H9 (cell line): ENCODE results near the gene ISY1. TPM values are rescaled to one million over a fixed set of nuclear protein-coding genes. Genes with fewer than 3 reads are reported as not detected.
"Not testable (repeated sequence)": the region's sequence is repeated elsewhere in the genome, so short reads cannot be mapped to it uniquely, and the experiment has no call there.

Experiments
- DNase-seq: peaks from one replicate; pipeline ENCODE4 v3.0.0-alpha.2; 2017
- H2AFZ ChIP-seq: one replicate; pipeline ENCODE4 v1.6.1; 2013; ENCODE audit warnings: mild to moderate bottlenecking, low read length, control low read depth, moderate library complexity
- H2AK5ac ChIP-seq: 2 replicates; pipeline ENCODE4 v1.6.1; 2013; ENCODE audit warnings: low read length, control low read depth, mixed read lengths; ENCODE audit not compliant: insufficient read length
- H2BK120ac ChIP-seq: one replicate; pipeline ENCODE4 v1.6.1; 2013; ENCODE audit warnings: low read depth, mild to moderate bottlenecking, low read length, control low read depth, inconsistent platforms; ENCODE audit not compliant: poor library complexity, severe bottlenecking
- H2BK12ac ChIP-seq: 2 replicates; pipeline ENCODE4 v1.6.1; 2013; ENCODE audit warnings: low read length, control low read depth, mixed read lengths, low read depth; ENCODE audit not compliant: insufficient read length
- H2BK15ac ChIP-seq: 2 replicates; pipeline ENCODE4 v1.6.1; 2013; ENCODE audit warnings: low read depth, low read length, control low read depth
- H2BK20ac ChIP-seq: one replicate; pipeline ENCODE4 v1.6.1; 2013; ENCODE audit warnings: low read depth, mild to moderate bottlenecking, low read length, control low read depth, inconsistent platforms; ENCODE audit not compliant: poor library complexity, severe bottlenecking
- H2BK5ac ChIP-seq: 2 replicates; pipeline ENCODE4 v1.6.1; 2013; ENCODE audit warnings: low read length, control low read depth, mixed read lengths; ENCODE audit not compliant: insufficient read length
- H3K14ac ChIP-seq: 2 replicates; pipeline ENCODE4 v1.6.1; 2013; ENCODE audit warnings: low read length, control low read depth; ENCODE audit not compliant: insufficient read depth
- H3K18ac ChIP-seq: 2 replicates; pipeline ENCODE4 v1.6.1; 2013; ENCODE audit warnings: low read depth, mild to moderate bottlenecking, mixed read lengths, low read length, control low read depth; ENCODE audit not compliant: insufficient read length
- H3K23ac ChIP-seq: 2 replicates; pipeline ENCODE4 v1.6.1; 2013; ENCODE audit warnings: low read length, control low read depth, mixed read lengths, low read depth; ENCODE audit not compliant: insufficient read length
- H3K23me2 ChIP-seq: 2 replicates; pipeline ENCODE4 v1.6.1; 2013; ENCODE audit warnings: low read depth, mild to moderate bottlenecking, mixed read lengths, low read length, control low read depth; ENCODE audit not compliant: insufficient read length, poor library complexity, severe bottlenecking
- H3K27ac ChIP-seq: 2 replicates; pipeline ENCODE4 v1.5.1; 2013; ENCODE audit warnings: low read length, control low read depth, mixed read lengths, low read depth; ENCODE audit not compliant: insufficient read length
- H3K27me3 ChIP-seq: 2 replicates; pipeline ENCODE4 v1.6.1; 2013; ENCODE audit warnings: low read length, control low read depth, inconsistent platforms; ENCODE audit not compliant: insufficient read depth
- H3K4ac ChIP-seq: 2 replicates; pipeline ENCODE4 v1.6.1; 2013; ENCODE audit warnings: low read depth, mild to moderate bottlenecking, control low read depth, inconsistent platforms, low read length, moderate library complexity
- H3K4me1 ChIP-seq: 2 replicates; pipeline ENCODE4 v1.6.1; 2013; ENCODE audit warnings: low read length, control low read depth, inconsistent platforms; ENCODE audit not compliant: insufficient read depth
- H3K4me2 ChIP-seq: 2 replicates; pipeline ENCODE4 v1.6.1; 2013; ENCODE audit warnings: low read length, control low read depth, mixed read lengths; ENCODE audit not compliant: insufficient read length, insufficient read depth
- H3K56ac ChIP-seq: 2 replicates; pipeline ENCODE4 v1.6.1; 2013; ENCODE audit warnings: low read depth, mild to moderate bottlenecking, mixed read lengths, low read length, control low read depth; ENCODE audit not compliant: insufficient read length
- H3K79me1 ChIP-seq: 2 replicates; pipeline ENCODE4 v1.6.1; 2013; ENCODE audit warnings: low read depth, mild to moderate bottlenecking, moderate library complexity, low read length, control low read depth, inconsistent platforms; ENCODE audit not compliant: insufficient read depth, poor library complexity, severe bottlenecking
- H3K79me2 ChIP-seq: 2 replicates; pipeline ENCODE4 v1.6.1; 2013; ENCODE audit warnings: low read length, control low read depth, inconsistent platforms; ENCODE audit not compliant: insufficient read depth
- H3K9ac ChIP-seq: 2 replicates; pipeline ENCODE4 v1.6.1; 2013; ENCODE audit warnings: low read length, control low read depth, mixed read lengths; ENCODE audit not compliant: insufficient read length; ENCODE audit errors: extremely low read depth
- H3K9me3 ChIP-seq: one replicate; pipeline ENCODE4 v1.6.1; 2013; ENCODE audit warnings: low read depth, low read length, inconsistent platforms; ENCODE audit not compliant: control insufficient read depth
- H3T11ph ChIP-seq: one replicate; pipeline ENCODE4 v1.6.1; 2013; ENCODE audit warnings: mild to moderate bottlenecking, low read length, control low read depth, inconsistent platforms
- H4K20me1 ChIP-seq: one replicate; pipeline ENCODE4 v1.6.1; 2013; ENCODE audit not compliant: control insufficient read depth, insufficient read length, insufficient read depth
- H4K5ac ChIP-seq: 2 replicates; pipeline ENCODE4 v1.6.1; 2013; ENCODE audit warnings: low read depth, mild to moderate bottlenecking, mixed read lengths, low read length, control low read depth; ENCODE audit not compliant: insufficient read length
- H4K8ac ChIP-seq: replicated peaks from 2 replicates; pipeline ENCODE4 v1.6.1; 2013; ENCODE audit warnings: low read length, control low read depth, mixed read lengths, low read depth; ENCODE audit not compliant: insufficient read length
- H4K91ac ChIP-seq: 2 replicates; pipeline ENCODE4 v1.6.1; 2013; ENCODE audit warnings: low read depth, mild to moderate bottlenecking, moderate library complexity, mixed read lengths, low read length, control low read depth; ENCODE audit not compliant: insufficient read length
- H3K27ac Mint-ChIP-seq, 3 experiments: 2 replicates in 2 of 3; 3 replicates in 1 of 3; pipeline ENCODE4 v1.8.0; 2020 to 2021; ENCODE audit warnings: mixed read lengths in 3 of 3, mild to moderate bottlenecking in 1 of 3, moderate library complexity in 1 of 3
- H3K27me3 Mint-ChIP-seq: 2 replicates; pipeline ENCODE4 v1.8.0; 2021; ENCODE audit warnings: low read depth, mild to moderate bottlenecking, moderate library complexity, mixed read lengths
- H3K36me3 Mint-ChIP-seq, 3 experiments: 2 replicates in 2 of 3; 3 replicates in 1 of 3; pipeline ENCODE4 v1.8.0; 2020 to 2021; ENCODE audit warnings: low read depth in 3 of 3, mixed read lengths in 3 of 3; ENCODE audit not compliant: insufficient read depth in 1 of 3
- H3K4me1 Mint-ChIP-seq, 2 experiments: 2 replicates each; pipeline ENCODE4 v1.8.0; 2020; ENCODE audit warnings: mixed read lengths in 2 of 2
- H3K4me3 Mint-ChIP-seq, 2 experiments: 2 replicates in 1 of 2; 3 replicates in 1 of 2; pipeline ENCODE4 v1.8.0; 2020 to 2021; ENCODE audit warnings: mild to moderate bottlenecking in 2 of 2, mixed read lengths in 2 of 2, moderate library complexity in 1 of 2
- H3K9me3 Mint-ChIP-seq, 2 experiments: 2 replicates in 1 of 2; 3 replicates in 1 of 2; pipeline ENCODE4 v1.8.0; 2020; ENCODE audit warnings: mild to moderate bottlenecking in 2 of 2, mixed read lengths in 2 of 2, moderate library complexity in 1 of 2
- WGBS: extraction: QIAGEN DNeasy Blood & Tissue Kit; methylation state at CpG from one replicate; pipeline ENCODE4 v1.1.7; 2013; ENCODE audit warnings: missing lambda C conversion rate, low lambda C conversion rate, mixed read lengths; ENCODE audit not compliant: insufficient read length; ENCODE audit errors: extremely low coverage; 5-methylcytosine and 5-hydroxymethylcytosine counted together
- total RNA-seq: library from RNA; stranded (reverse); gene quantifications from 2 replicates; pipeline ENCODE4 v1.2.1, GENCODE V29; 2021
- TF ChIP-seq, protein P1 (sequence below): fragments of 200-600 bp; sonication (generic); conservative IDR thresholded peaks from 3 replicates; pipeline ENCODE4 v1.8.0; 2021; ENCODE audit warnings: antibody characterized with exemption, mild to moderate bottlenecking

Gene ISY1
- total RNA-seq, 1 experiment from 2014 or later, result 28.1 TPM

- Histone ChIP-seq H2BK5ac (no peak overlapping the region), H2AK5ac (no peak overlapping the region), H4K5ac (no peak overlapping the region), H3K56ac (no peak overlapping the region), H3K4me2 (no peak overlapping the region), H3K4ac (no peak overlapping the region), H4K8ac (no peak overlapping the region), H2BK12ac (no peak overlapping the region), H2AFZ (no peak overlapping the region), H2BK15ac (no peak overlapping the region), H3K18ac (no peak overlapping the region), H3T11ph (no peak overlapping the region), H2BK20ac (no peak overlapping the region), H2BK120ac (no peak overlapping the region), H4K20me1 (no peaks in the 10 kb centered on the region), H3K14ac (no peak overlapping the region), H3K27me3 (no peaks in the 10 kb centered on the region), H3K4me1 (no peaks in the 10 kb centered on the region), H3K79me2 (no peaks in the 10 kb centered on the region), H3K9me3 (no peaks in the 10 kb centered on the region), H4K91ac (no peak overlapping the region), H3K23ac (no peak overlapping the region), H3K27ac (no peak overlapping the region), H3K23me2 (no peaks in the 10 kb centered on the region), H3K79me1 (no peaks in the 10 kb centered on the region), H3K9ac (no peak overlapping the region)
- no CpG with 5 or more reads among the region's 1 CpG for WGBS
- Mint-ChIP-seq H3K4me3 (no peak overlapping the region), H3K27me3 (no peaks in the 10 kb centered on the region), H3K4me1 (no peaks in the 10 kb centered on the region), H3K36me3 (peaks cover 2 to 21% (median 11%) of the 10 kb centered on the region in 3 experiments; a peak in 4 of 7 replicates), H3K27ac (no peak overlapping the region), H3K9me3 (no peaks in the 10 kb centered on the region)
- TF ChIP-seq, protein P1, sequence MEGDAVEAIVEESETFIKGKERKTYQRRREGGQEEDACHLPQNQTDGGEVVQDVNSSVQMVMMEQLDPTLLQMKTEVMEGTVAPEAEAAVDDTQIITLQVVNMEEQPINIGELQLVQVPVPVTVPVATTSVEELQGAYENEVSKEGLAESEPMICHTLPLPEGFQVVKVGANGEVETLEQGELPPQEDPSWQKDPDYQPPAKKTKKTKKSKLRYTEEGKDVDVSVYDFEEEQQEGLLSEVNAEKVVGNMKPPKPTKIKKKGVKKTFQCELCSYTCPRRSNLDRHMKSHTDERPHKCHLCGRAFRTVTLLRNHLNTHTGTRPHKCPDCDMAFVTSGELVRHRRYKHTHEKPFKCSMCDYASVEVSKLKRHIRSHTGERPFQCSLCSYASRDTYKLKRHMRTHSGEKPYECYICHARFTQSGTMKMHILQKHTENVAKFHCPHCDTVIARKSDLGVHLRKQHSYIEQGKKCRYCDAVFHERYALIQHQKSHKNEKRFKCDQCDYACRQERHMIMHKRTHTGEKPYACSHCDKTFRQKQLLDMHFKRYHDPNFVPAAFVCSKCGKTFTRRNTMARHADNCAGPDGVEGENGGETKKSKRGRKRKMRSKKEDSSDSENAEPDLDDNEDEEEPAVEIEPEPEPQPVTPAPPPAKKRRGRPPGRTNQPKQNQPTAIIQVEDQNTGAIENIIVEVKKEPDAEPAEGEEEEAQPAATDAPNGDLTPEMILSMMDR, result no peak
- no peak for DNase-seq
These were observed 21.0 kb downstream of the ISY1 start for GRCh38 chr3:129139911-129140310.

DNA sequence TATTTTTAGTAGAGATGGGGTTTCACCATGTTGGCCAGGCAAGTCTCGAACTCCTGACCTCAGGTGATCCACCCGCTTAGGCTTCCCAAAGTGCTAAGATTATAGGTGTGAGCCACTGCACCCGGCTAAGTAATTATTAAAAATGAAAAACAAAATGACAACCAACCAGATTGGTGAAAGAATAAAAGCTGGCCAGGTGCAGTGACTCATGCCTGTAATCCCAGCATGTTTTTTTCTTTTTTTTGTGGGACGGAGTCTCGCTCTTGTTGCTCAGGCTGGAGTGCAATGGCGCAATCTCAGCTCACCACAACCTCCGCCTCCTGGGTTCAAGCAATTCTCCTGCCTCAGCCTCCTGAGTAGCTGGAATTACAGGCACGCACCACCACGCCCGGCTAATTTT lies 24.6 kb downstream of the ISY1 start:
- no CpG with 5 or more reads among the region's 10 CpGs for WGBS
- H3K27ac ChIP-seq, H3K56ac ChIP-seq, H2BK15ac ChIP-seq, H4K5ac ChIP-seq, H4K91ac ChIP-seq, H2AFZ ChIP-seq, H3K14ac ChIP-seq, H3K4me1 Mint-ChIP-seq, H3K27ac Mint-ChIP-seq, H4K8ac ChIP-seq, H2AK5ac ChIP-seq, H3K9me3 Mint-ChIP-seq, H3K4me3 Mint-ChIP-seq, H3K79me2 ChIP-seq, H2BK5ac ChIP-seq, H3K4me2 ChIP-seq, H3K4ac ChIP-seq, H3K18ac ChIP-seq, H4K20me1 ChIP-seq, H3T11ph ChIP-seq, H2BK120ac ChIP-seq, H3K9me3 ChIP-seq, H3K9ac ChIP-seq, H2BK12ac ChIP-seq, H2BK20ac ChIP-seq, H3K79me1 ChIP-seq, H3K23me2 ChIP-seq, H3K4me1 ChIP-seq, DNase-seq, H3K27me3 ChIP-seq, H3K23ac ChIP-seq, H3K27me3 Mint-ChIP-seq: not testable (repeated sequence)
- peaks cover 8 to 47% (median 43%) of the 10 kb centered on the region in 3 experiments; a peak in 6 of 7 replicates for H3K36me3 Mint-ChIP-seq
